Thyroid gland (tissue), 4 donors: Measurements from ENCODE around the gene ALDH1A2. TPM values are rescaled to one million over a fixed set of nuclear protein-coding genes. Genes with fewer than 3 reads are reported as not detected.

ENCODE experiments used
- DNase-seq, 2 donors: peaks; one replicate each; pipeline ENCODE4 v3.0.0-alpha.2; 2019
- H3K27ac ChIP-seq, 3 donors: fragments of 200-600 bp; sonication (generic); 1 replicate in 2 of 3; 2 replicates in 1 of 3; pipeline ENCODE4 v1.5.1; 2016 to 2019; ENCODE audit warnings: mild to moderate bottlenecking in 1 of 3, moderate library complexity in 1 of 3
- H3K27me3 ChIP-seq: fragments of 200-600 bp; sonication (generic); one replicate; pipeline ENCODE4 v1.5.1; 2019
- H3K36me3 ChIP-seq, 2 donors: fragments of 200-600 bp; sonication (generic); one replicate each; pipeline ENCODE4 v1.5.1; 2016 to 2019
- H3K4me1 ChIP-seq, 2 donors: fragments of 200-600 bp; sonication (generic); one replicate each; pipeline ENCODE4 v1.5.1; 2017 to 2019
- H3K4me3 ChIP-seq, 3 donors: fragments of 200-600 bp; sonication (generic); replicated peaks in 1 of 3; 1 replicate in 2 of 3; 2 replicates in 1 of 3; pipeline ENCODE4 v1.5.1; 2016; ENCODE audit warnings: mild to moderate bottlenecking in 1 of 3
- H3K9me3 ChIP-seq: fragments of 200-600 bp; sonication (generic); one replicate; pipeline ENCODE4 v1.5.1; 2017
- POLR2A ChIP-seq, 2 donors: fragments of 450-650 bp; IDR thresholded peaks; one replicate each; pipeline ENCODE4 v1.6.1; 2017; ENCODE audit warnings: antibody characterized with exemption in 2 of 2, mild to moderate bottlenecking in 2 of 2, moderate library complexity in 1 of 2
- WGBS, 2 donors: methylation state at CpG; one replicate each; pipeline ENCODE4 v1.1.5; 2017; 5-methylcytosine and 5-hydroxymethylcytosine counted together
- intact Hi-C: fragments of 100-400 bp; cut with DNase I; formaldehyde crosslinking; loops from one replicate; pipeline ENCODE4 v1.15.1; 2023
- total RNA-seq, 4 donors: library from RNA; depleted of rRNA; stranded (reverse); fragments of >200 nt; gene quantifications; one replicate each; pipeline ENCODE4 v1.2.3, GENCODE V29; 2016
- TF ChIP-seq, protein P1 (sequence below), 6 experiments: fragments of 200-600 bp in 3 of 6; fragments of 450-650 bp in 3 of 6; sonication (generic) in 3 of 6; IDR thresholded peaks; one replicate each; pipeline ENCODE4 v1.5.1; 2016 to 2019; ENCODE audit warnings: antibody characterized with exemption in 6 of 6, mild to moderate bottlenecking in 2 of 6, inconsistent platforms in 1 of 6, moderate library complexity in 1 of 6

The ALDH1A2 gene
- total RNA-seq, 4 donors from 2014 or later: 0.98 to 12.4 (median 7.3) TPM

DNA sequence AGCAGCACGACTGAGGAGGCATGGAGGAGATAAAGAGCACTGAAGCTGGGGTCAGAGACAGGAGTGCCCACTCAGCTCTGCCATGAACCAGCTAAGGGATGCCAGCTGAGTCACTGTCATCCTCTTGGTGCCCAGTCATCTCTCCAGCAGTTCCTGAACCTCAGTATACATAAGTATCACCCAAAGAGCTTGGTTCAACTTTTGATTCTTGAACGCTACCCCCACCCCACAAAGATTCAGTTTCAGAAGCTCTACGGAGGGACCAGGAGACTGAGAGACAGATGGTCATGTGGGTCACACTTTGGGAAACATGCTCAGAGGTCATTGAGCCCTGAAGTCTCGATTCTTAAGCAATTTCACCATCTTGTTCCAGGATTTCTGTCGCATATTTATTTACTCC lies 108.4 kb downstream of the ALDH1A2 start:
- no peak overlapping the region for H3K4me3 ChIP-seq
- no peaks in the 10 kb centered on the region for H3K4me1 ChIP-seq
- no peak for TF ChIP-seq POLR2A (IDR thresholded peaks at IDR 0.05)
- TF ChIP-seq, protein P1, sequence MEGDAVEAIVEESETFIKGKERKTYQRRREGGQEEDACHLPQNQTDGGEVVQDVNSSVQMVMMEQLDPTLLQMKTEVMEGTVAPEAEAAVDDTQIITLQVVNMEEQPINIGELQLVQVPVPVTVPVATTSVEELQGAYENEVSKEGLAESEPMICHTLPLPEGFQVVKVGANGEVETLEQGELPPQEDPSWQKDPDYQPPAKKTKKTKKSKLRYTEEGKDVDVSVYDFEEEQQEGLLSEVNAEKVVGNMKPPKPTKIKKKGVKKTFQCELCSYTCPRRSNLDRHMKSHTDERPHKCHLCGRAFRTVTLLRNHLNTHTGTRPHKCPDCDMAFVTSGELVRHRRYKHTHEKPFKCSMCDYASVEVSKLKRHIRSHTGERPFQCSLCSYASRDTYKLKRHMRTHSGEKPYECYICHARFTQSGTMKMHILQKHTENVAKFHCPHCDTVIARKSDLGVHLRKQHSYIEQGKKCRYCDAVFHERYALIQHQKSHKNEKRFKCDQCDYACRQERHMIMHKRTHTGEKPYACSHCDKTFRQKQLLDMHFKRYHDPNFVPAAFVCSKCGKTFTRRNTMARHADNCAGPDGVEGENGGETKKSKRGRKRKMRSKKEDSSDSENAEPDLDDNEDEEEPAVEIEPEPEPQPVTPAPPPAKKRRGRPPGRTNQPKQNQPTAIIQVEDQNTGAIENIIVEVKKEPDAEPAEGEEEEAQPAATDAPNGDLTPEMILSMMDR (IDR thresholded peaks at IDR 0.05): no peak
- no peaks in the 10 kb centered on the region for H3K27me3 ChIP-seq
- intact Hi-C loops: no loop called here
- no peaks in the 10 kb centered on the region for H3K9me3 ChIP-seq
- no peaks in the 10 kb centered on the region for H3K36me3 ChIP-seq
- H3K27ac ChIP-seq: no peak overlapping the region
- DNase-seq: no peak
- WGBS, 2 donors: 83 to 91% methylated on average over 5 of the region's 5 CpGs

GRCh38 chr15:57953874-57954273 lies 111.6 kb downstream of the ALDH1A2 start:
- DNase-seq: no peak
- Histone ChIP-seq H3K27ac (no peak overlapping the region), H3K4me1 (no peaks in the 10 kb centered on the region), H3K9me3 (no peaks in the 10 kb centered on the region), H3K27me3 (no peaks in the 10 kb centered on the region), H3K36me3 (no peaks in the 10 kb centered on the region), H3K4me3 (no peak overlapping the region)
- TF ChIP-seq POLR2A (IDR thresholded peaks at IDR 0.05): no peak
- TF ChIP-seq, protein P1 (IDR thresholded peaks at IDR 0.05): no peak
- WGBS, 2 donors: 57 to 77% methylated on average over 2 of the region's 2 CpGs
- intact Hi-C loops: no loop called here

- H3K27ac ChIP-seq: no peak overlapping the region
- H3K4me3 ChIP-seq: no peak overlapping the region
- H3K27me3 ChIP-seq: no peaks in the 10 kb centered on the region
- H3K4me1 ChIP-seq: peaks cover 0 to 3% of the 10 kb centered on the region in 2 donors
- DNase-seq: no peak
- intact Hi-C loops: no loop called here
- H3K36me3 ChIP-seq: no peaks in the 10 kb centered on the region
- WGBS, 2 donors: 87 to 89% methylated on average over 7 of the region's 7 CpGs
- H3K9me3 ChIP-seq: no peaks in the 10 kb centered on the region
- TF ChIP-seq, protein P1 (IDR thresholded peaks at IDR 0.05): no peak
- no peak for TF ChIP-seq POLR2A (IDR thresholded peaks at IDR 0.05)
Observed at GRCh38 chr15:57951328-57951932, 114.1 kb downstream of the ALDH1A2 start.

GRCh38 chr15:57950381-57950946 lies 115.0 kb downstream of the ALDH1A2 start:
- intact Hi-C loops: no loop called here
- no peak for DNase-seq
- Histone ChIP-seq H3K27ac (no peak overlapping the region), H3K9me3 (no peaks in the 10 kb centered on the region), H3K27me3 (no peaks in the 10 kb centered on the region), H3K4me3 (no peak overlapping the region), H3K36me3 (no peaks in the 10 kb centered on the region), H3K4me1 (peaks cover 0 to 3% of the 10 kb centered on the region in 2 donors)
- TF ChIP-seq, protein P1 (IDR thresholded peaks at IDR 0.05): no peak
- no peak for TF ChIP-seq POLR2A (IDR thresholded peaks at IDR 0.05)
- 74 to 82% methylated on average over 8 of the region's 8 CpGs for WGBS, 2 donors

- peaks cover 0 to 3% of the 10 kb centered on the region in 2 donors for H3K4me1 ChIP-seq
- H3K4me3 ChIP-seq: no peak overlapping the region
- TF ChIP-seq POLR2A (IDR thresholded peaks at IDR 0.05): no peak
- TF ChIP-seq, protein P1 (IDR thresholded peaks at IDR 0.05): no peak
- H3K36me3 ChIP-seq: no peaks in the 10 kb centered on the region
- intact Hi-C loops: no loop called here
- H3K27me3 ChIP-seq: no peaks in the 10 kb centered on the region
- no peak for DNase-seq
- no peak overlapping the region for H3K27ac ChIP-seq
- WGBS, 2 donors: 88 to 94% methylated on average over 3 of the region's 3 CpGs
- no peaks in the 10 kb centered on the region for H3K9me3 ChIP-seq
Observed at GRCh38 chr15:57949374-57949943, 116.1 kb downstream of the ALDH1A2 start.
